HG02642 (cell line): ENCODE data around the gene ZER1.

Experiments used
- ATAC-seq: cut with Tn5 transposase; IDR thresholded peaks from one replicate; pipeline ENCODE4 v1.9.1; 2021; ENCODE audit warnings: mild to moderate bottlenecking; ENCODE audit not compliant: unreplicated experiment, poor library complexity

ZER1 gene

DNA sequence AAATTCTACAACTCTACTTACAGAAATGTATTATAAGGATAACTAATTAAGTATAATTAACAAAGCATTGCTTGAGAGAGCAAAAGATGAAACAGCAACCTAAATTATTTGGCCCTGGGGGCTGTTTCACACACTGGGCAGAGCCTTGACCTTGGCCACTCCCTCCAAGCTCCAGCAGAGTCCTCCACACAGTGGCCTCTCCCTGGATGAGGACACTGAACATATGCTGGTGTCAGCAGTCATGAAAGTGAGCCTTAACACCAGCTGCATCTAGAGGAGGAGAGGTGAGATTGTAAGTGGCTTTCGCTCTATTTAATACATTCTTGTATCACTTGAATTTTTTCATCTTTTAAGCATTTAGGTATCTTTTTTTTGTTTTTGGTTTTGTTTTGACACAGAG, 24.5 kb downstream of the ZER1 start:
- ATAC-seq, result no peak

DNA sequence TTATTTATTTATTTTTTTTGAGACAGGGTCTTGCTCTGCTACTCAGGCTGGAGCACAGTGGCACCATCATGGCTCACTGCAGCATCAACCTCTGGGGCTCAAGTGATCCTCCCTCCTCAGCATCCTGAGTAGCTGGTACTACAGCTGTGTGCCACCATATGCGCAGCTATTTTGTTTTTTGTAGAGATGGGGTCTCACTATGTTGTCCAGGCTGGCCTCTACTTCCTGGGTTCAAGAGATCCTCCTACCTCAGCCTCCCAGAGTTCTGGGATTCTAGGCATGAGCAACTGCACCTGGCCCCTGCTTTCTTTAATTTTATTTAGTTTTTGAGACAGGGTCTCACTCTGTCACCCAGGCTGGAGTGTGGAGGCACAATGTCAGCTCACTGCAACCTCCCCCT, 28.3 kb downstream of the ZER1 start:
- ATAC-seq, result no peak

DNA sequence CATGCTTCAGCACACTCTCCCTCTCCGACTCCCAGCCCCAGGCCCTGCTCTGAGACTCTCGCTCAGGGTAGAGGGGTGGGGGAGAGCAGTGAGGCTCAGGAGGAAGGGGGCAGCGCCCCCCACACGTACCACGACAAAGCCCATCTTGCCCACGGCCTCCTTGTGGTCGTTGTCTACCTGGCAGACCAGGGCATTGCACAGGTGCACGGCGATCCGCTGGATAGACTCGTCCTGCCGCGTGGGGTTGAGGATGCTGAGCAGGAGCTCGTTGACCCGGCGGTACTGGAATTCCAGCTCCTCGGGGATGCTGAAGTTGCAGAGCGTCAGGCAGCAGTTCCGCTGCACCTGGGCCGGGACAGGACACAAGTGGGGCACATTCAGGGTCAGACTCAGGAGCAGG, 29.3 kb downstream of the ZER1 start:
- ATAC-seq, result no peak

DNA sequence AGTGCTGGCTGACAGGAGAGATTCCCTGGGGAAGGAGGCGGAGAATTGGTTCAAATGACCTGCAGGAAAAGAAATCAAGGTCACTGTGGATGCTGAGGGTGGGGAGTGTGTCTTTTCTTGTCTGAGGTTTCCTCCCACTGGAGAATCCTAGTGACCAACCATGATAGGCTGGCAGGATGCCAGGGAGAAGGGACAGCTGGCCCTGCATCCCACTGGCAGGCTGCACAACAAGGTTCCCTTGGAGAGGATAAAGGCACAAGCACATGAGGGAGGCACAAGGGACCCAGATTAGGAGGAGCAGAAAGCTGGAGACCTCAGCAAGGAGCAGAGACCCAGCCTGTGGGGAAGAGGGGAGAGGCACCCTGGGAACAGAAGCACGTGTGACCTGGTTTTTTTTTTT, 36.4 kb downstream of the ZER1 start:
- no peak for ATAC-seq

GRCh38 chr9:128733256-128733655, 38.5 kb downstream of the ZER1 start:
- no peak for ATAC-seq

DNA sequence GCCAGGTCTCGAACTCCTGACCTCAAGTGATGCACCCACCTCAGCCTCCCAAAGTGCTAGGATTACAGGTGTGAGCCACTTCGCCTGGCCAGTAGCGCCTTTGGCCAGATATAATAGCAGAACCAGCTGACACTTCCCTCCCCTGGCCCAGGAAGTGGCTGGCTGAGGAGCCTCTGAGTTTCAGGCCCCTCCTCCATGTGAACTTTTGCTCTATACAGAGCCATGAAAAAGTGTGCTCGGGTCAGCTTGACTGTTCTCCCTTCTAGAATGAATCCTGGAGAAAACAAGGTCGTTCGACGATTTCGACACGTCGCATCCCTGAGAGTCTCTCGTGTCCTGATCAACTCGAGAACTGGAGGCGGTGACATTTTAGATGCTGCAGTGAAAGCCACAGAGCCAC, 39.2 kb downstream of the ZER1 start:
- no peak for ATAC-seq

DNA sequence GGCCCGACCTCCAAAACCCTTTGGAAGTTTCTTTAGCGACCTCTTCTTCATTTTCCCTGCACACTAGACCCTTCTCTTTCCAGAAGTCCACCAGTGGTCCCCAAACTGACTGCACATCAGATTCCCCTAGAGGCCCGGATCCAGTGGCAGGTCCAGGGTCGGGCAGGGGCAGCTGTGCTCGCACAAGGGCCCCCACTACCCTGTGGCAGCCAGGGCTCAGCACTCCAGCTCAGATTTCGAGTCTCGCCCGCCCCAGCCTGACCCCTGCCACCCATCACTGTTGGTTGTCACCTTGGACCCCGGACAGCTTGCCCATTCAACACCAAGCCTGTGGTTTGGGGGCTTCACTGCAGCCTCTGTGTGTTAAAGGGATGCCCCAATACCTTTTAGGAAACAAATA, 40.0 kb downstream of the ZER1 start:
- no peak for ATAC-seq

- no peak for ATAC-seq
Observed at GRCh38 chr9:128731093-128731492, 40.6 kb downstream of the ZER1 start.

DNA sequence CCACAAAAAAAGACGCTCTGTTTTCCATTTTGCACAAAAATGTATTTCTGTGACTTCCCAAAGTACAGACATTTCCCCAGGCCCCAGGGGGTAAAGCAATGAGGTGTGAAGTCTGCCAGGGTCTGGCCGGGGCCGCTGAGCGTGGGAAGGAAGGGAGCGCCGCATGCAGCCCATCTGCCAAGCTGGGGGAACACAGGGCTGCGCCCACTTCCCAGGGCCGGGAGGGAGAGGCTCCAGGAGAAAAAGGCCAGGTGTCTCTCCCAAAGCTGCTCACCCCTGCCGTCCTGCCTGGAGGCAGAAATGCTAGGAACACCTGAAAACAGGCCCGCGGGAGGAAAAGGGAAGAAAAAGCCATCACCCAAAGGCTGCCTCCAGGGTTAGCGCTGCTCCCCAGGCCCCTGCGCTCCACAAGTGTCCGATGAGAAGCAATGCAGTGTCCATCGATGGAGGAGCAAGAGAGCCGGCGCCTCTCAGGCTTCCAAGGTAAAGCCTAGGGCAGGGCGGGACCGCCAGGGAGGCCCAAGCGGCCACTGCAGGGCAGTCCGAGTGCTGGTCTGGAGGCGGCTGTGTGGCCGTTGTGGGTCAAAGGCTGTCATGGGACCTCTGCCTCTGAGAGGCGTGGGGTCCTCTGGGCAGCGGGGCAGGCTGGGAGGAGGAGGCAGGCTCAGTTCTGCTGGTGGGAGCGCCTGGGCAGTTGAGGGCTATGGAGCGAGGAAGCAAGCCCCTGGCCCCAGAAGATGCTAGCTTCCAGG, 41.8 kb downstream of the ZER1 start:
- ATAC-seq, result no peak

DNA sequence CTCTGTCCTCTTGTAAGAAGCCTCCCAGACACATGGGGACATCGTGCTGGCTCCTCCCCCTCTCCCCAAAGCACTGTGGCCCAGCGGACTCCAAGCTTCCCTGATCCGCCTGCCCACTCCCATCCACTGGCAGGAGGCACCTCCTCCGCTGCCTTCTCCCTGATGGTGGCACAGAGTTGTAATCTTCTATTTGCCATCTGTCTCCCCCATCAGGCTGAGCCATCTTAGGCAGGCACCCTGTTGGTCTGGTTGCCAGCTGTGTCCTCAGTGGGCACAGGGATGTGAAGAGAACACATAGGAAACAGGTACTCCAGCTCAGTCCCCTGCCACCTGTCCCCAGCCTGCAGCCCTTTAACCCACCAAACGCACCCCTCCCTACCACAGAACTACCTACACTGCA, 42.4 kb downstream of the ZER1 start:
- no peak for ATAC-seq

GRCh38 chr9:128728298-128728697, 43.4 kb downstream of the ZER1 start:
- ATAC-seq, result no peak

DNA sequence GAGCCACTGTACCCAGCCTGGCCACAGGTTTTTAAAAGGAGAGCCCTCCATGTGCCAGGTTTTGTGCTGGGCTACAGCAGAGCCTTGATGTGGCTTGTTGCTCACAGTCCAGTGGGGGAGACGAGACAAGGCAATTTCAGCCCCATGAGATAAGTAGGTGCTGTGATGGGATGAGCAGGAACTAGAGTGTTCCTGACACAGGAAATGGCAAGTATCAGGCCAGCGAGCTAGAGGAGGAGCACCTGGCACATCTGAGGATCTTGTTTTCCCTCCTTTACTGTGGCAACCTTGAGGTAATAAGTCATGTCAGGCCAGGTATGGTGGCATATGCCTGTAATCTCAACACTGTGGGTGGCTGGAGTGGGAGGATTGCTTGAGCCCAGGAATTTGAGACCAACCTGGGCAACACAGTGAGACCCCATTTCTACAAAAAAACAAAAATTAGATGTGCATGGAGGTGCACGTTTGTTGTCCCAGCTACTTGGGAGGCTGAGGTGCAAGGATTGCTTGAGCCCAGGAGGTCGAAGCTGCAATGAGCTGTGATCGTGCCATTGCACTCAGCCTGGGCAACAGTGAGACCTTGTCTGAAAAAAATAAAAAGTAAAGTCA, 44.0 kb downstream of the ZER1 start:
- no peak for ATAC-seq

- ATAC-seq, result no peak
Observed at GRCh38 chr9:128724744-128725211, 46.9 kb downstream of the ZER1 start.

GRCh38 chr9:128723866-128724743, 47.6 kb downstream of the ZER1 start, which contains the start of gene ZDHHC12:
Gene ZDHHC12 (minus strand): TSS chr9:128724127. CDS start chr9:128724093, 34 bp downstream.
- ATAC-seq, result peak; percentile 96

- no peak for ATAC-seq
Observed at GRCh38 chr9:128723352-128723865, 48.3 kb downstream of the ZER1 start.

- no peak for ATAC-seq
Observed at GRCh38 chr9:128722380-128723351, 49.1 kb downstream of the ZER1 start.

DNA sequence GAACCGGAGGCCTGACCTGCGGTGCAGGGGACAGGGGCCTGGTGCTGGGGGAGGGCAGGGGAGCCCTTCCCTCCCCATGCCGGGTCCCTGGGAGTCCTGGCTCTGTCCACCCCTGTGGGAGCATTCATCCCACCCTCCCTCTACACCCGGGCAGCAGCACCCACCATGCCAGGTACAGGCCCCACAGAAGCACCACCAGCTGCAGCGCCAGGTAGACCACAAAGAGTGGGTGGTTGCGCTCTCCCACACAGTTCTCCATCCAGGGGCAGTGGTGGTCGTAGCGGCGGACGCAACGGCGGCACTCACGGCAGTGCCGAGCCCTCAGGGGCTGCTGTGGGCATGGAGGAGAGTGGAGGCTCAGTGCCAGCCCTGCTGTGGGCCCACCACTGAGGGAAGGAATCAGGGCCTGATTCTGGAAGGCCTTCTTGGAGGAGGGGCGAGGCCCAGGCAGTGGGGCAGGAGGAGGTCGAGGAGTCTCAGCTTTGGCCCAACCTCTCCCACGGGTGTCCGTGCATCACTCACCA, 50.2 kb downstream of the ZER1 start:
- ATAC-seq, result no peak

DNA sequence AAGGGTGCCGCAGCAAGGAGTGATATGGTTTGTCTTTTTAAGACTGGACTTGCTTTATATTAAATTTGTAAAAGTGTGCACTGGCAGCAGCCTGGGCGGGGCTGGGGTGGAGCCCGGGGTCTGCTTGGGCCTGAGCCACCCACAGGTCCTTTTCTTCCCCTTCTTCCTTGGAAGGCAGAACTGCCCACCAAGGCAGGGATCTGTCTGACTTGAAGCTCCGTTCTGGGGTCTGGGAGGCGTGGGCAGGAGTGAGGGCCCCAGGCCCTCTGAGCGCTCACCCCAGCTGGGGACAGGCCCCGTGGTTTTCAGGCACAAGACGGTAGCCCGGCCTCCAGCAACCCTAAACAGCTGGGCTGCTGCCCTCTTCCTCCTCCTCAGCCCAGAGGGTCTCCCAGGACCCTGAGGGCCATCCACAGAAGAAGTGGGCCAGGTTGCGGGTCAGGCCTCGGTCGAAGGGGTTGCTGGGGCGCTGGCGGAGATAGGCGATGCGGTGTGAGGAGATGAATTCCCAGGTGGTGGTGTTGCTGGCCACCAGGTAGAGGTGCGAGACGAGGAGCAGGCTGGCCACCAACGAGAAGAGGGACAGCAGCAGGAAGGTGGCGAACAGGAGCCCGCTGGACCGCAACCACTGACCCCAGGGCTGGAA, 50.8 kb downstream of the ZER1 start:
- ATAC-seq, result no peak
